GM10847 (cell line): Measurements from ENCODE around the gene SESN1.

Source experiments
- POLR2A ChIP-seq: IDR thresholded peaks from 2 replicates; pipeline ENCODE4 v1.6.1; 2011; ENCODE audit not compliant: insufficient read length; ENCODE audit errors: extremely low read depth

The SESN1 gene

GRCh38 chr6:109095036-109095834 is 589 bp upstream of the SESN1 start, which contains the start of gene CEP57L1:
CEP57L1 (plus strand) TSS chr6:109095507; CDS start chr6:109145222, 49,715 bp downstream.
- TF ChIP-seq POLR2A: no peak

- no peak for TF ChIP-seq POLR2A
Observed at GRCh38 chr6:109093732-109094415, 772 bp downstream of the SESN1 start.

GRCh38 chr6:109092074-109092473 is 2.6 kb downstream of the SESN1 start:
- TF ChIP-seq POLR2A: no peak

- no peak for TF ChIP-seq POLR2A
Observed at GRCh38 chr6:109091314-109092024, 3.2 kb downstream of the SESN1 start.

- TF ChIP-seq POLR2A: no peak
Observed at GRCh38 chr6:109088995-109089394, 5.7 kb downstream of the SESN1 start.

- no peak for TF ChIP-seq POLR2A
Observed at GRCh38 chr6:109087661-109088264, 6.9 kb downstream of the SESN1 start.

- no peak for TF ChIP-seq POLR2A
Observed at GRCh38 chr6:109083657-109084056, 11.0 kb downstream of the SESN1 start.

- TF ChIP-seq POLR2A: no peak
Observed at GRCh38 chr6:109082188-109082577, 12.5 kb downstream of the SESN1 start.

- TF ChIP-seq POLR2A: no peak
Observed at GRCh38 chr6:109081516-109082187, 13.0 kb downstream of the SESN1 start.

- TF ChIP-seq POLR2A: no peak
Observed at GRCh38 chr6:109081026-109081425, 13.6 kb downstream of the SESN1 start.

- TF ChIP-seq POLR2A: no peak
Observed at GRCh38 chr6:109079981-109080380, 14.7 kb downstream of the SESN1 start.

- no peak for TF ChIP-seq POLR2A
Observed at GRCh38 chr6:109076377-109076776, 18.3 kb downstream of the SESN1 start.

- no peak for TF ChIP-seq POLR2A
Observed at GRCh38 chr6:109075934-109076333, 18.7 kb downstream of the SESN1 start.

- no peak for TF ChIP-seq POLR2A
Observed at GRCh38 chr6:109074133-109074415, 20.6 kb downstream of the SESN1 start.
